K562 (cell line): ENCODE measurements around the gene MEIG1. TPM values are rescaled to one million over a fixed set of nuclear protein-coding genes. Genes with fewer than 3 reads are reported as not detected.
"Not testable (repeated sequence)": the region's sequence is repeated elsewhere in the genome, so short reads cannot be mapped to it uniquely, and the experiment has no call there.

Source experiments
- ATAC-seq: fragments of 200-7000 bp; cut with Tn5 transposase; 3 replicates; pipeline ENCODE4 v1.9.1; 2020; ENCODE audit warnings: moderate library complexity
- BruUV-seq: library from RNA; stranded (reverse); fragments of 400-500 nt; replicated peaks from 2 replicates; lab custom pipeline; 2021; lab: Mats Ljungman, UMichigan
- CTCF ChIA-PET: fragments of 300-600 bp; formaldehyde crosslinking; extraction: SDS; loops from one replicate; lab custom pipeline; 2021; ENCODE audit warnings: low intra/inter-chr PET ratio; lab: Yijun Ruan, JAX
- POLR2A ChIA-PET: fragments of 300-600, 350-650 bp; sonication (Branson Sonifier 250); formaldehyde crosslinking; extraction: SDS; loops from one replicate; lab custom pipeline; 2021; ENCODE audit warnings: antibody characterized with exemption, inconsistent platforms; lab: Yijun Ruan, JAX
- DNase-seq, 4 experiments: peaks; one replicate each; pipeline versions ENCODE4 v3.0.0 to v3.0.0-alpha.2; 2011 to 2018; ENCODE audit warnings: low spot score in 3 of 4, mixed read lengths in 3 of 4; ENCODE audit errors: extremely low read depth in 1 of 4
- FAIRE-seq: peaks from 2 replicates; lab custom pipeline; 2011; peaks lifted over from hg19 to GRCh38; lab: Jason Lieb, UNC
- H2AFZ ChIP-seq: 2 replicates; pipeline ENCODE4 v1.6.0; 2011; ENCODE audit warnings: low read depth, low read length, control low read depth, inconsistent platforms
- H3K27ac ChIP-seq: fragments of 200-600 bp; 3 replicates; pipeline ENCODE4 v1.8.0; 2011; ENCODE audit warnings: low read depth, mild to moderate bottlenecking, control low read depth, inconsistent platforms, low read length, moderate library complexity, mixed read lengths; ENCODE audit errors: extremely low read depth
- H3K27me3 ChIP-seq, 2 experiments: fragments of 300-600 bp in 1 of 2; 2 replicates in 1 of 2; 3 replicates in 1 of 2; pipeline versions ENCODE4 v1.6.0 to v1.8.0; 2011; ENCODE audit warnings: inconsistent platforms in 2 of 2, low read length in 2 of 2, mild to moderate bottlenecking in 1 of 2, mixed read lengths in 1 of 2, moderate library complexity in 1 of 2; ENCODE audit not compliant: control insufficient read depth in 2 of 2, insufficient read depth in 2 of 2
- H3K36me3 ChIP-seq: fragments of 300-600 bp; 3 replicates; pipeline ENCODE4 v1.8.0; 2011; ENCODE audit warnings: mild to moderate bottlenecking, low read length, inconsistent platforms; ENCODE audit not compliant: control insufficient read depth, insufficient read depth
- H3K4me1 ChIP-seq, 2 experiments: fragments of 200-600 bp in 1 of 2; replicated peaks in 1 of 2; 2 replicates in 1 of 2; 3 replicates in 1 of 2; pipeline versions ENCODE4 v1.5.1 to v1.8.0; 2011; ENCODE audit warnings: inconsistent platforms in 2 of 2, low read length in 2 of 2, mild to moderate bottlenecking in 1 of 2, mixed read lengths in 1 of 2, moderate library complexity in 1 of 2; ENCODE audit not compliant: control insufficient read depth in 2 of 2, insufficient read depth in 2 of 2
- H3K4me2 ChIP-seq: 2 replicates; pipeline ENCODE4 v1.6.1; 2011; ENCODE audit warnings: low read length, control low read depth, inconsistent platforms, mixed read lengths; ENCODE audit not compliant: insufficient read depth
- H3K4me3 ChIP-seq: fragments of 200-600 bp; sonication (generic), shearing (Covaris generic); 2 replicates; pipeline ENCODE4 v1.5.1; 2016; ENCODE audit warnings: control low read depth, inconsistent platforms
- H3K79me2 ChIP-seq: fragments of 200-600 bp; 3 replicates; pipeline ENCODE4 v1.8.0; 2011; ENCODE audit warnings: low read length, inconsistent platforms; ENCODE audit not compliant: control insufficient read depth, insufficient read depth
- H3K9ac ChIP-seq, 2 experiments: 2 replicates each; pipeline versions ENCODE4 v1.6.0 to v1.6.1; 2011; ENCODE audit warnings: low read depth in 2 of 2, low read length in 2 of 2, control low read depth in 1 of 2, inconsistent platforms in 1 of 2, mild to moderate bottlenecking in 1 of 2, mixed read lengths in 1 of 2; ENCODE audit not compliant: insufficient read depth in 1 of 2
- H3K9me1 ChIP-seq: one replicate; pipeline ENCODE4 v1.6.0; 2011; ENCODE audit warnings: inconsistent platforms, mild to moderate bottlenecking, low read length, moderate library complexity; ENCODE audit not compliant: control insufficient read depth, insufficient read depth
- H3K9me3 ChIP-seq: replicated peaks from 2 replicates; pipeline ENCODE4 v1.5.1; 2011; ENCODE audit warnings: low read depth, low read length, inconsistent platforms; ENCODE audit not compliant: control insufficient read depth, insufficient read depth
- H4K20me1 ChIP-seq: replicated peaks from 2 replicates; pipeline ENCODE4 v1.6.1; 2011; ENCODE audit warnings: low read length, inconsistent platforms, mixed read lengths; ENCODE audit not compliant: control insufficient read depth, insufficient read depth
- WGBS: fragments of 100-300 bp; shearing (Covaris generic); methylation state at CpG from one replicate; pipeline ENCODE4 v1.1.6; 2016; ENCODE audit warnings: low coverage, mixed read lengths; ENCODE audit not compliant: insufficient coverage; ENCODE audit errors: missing lambda C conversion rate; 5-methylcytosine and 5-hydroxymethylcytosine counted together
- in situ Hi-C: fragments of 300-500 bp; cut with MboI; formaldehyde crosslinking; loops from 4 replicates; pipeline ENCODE4 v1.15.0; 2018; ENCODE audit warnings: inconsistent platforms, mixed read lengths
- intact Hi-C: fragments of 100-400 bp; cut with micrococcal nuclease; formaldehyde crosslinking; loops from 2 replicates; pipeline ENCODE4 v1.14.2; 2022
- polyA plus RNA-seq, 8 experiments: library from polyadenylated mRNA; depleted of rRNA in 4 of 8; stranded (reverse) in 5 of 8; unstranded in 3 of 8; fragments of >200 nt; fragmentation: Nextera tagmentation in 2 of 8; fragmentation: Illumina TruSeq in 1 of 8; extraction: Ambion mirVana in 2 of 8; extraction: Trizol in 1 of 8; gene quantifications; 2 replicates each; pipeline versions ENCODE4 v1.2.1 to v1.2.3, GENCODE V29; 2011 to 2014; ENCODE audit warnings: inconsistent platforms in 1 of 8, missing spikeins in 1 of 8
- total RNA-seq, 7 experiments: library from RNA; depleted of rRNA in 6 of 7; stranded (reverse); fragments of >200 nt in 6 of 7; fragmentation: Illumina TruSeq in 2 of 7; extraction: Trizol in 2 of 7; gene quantifications; 2 replicates each; pipeline versions ENCODE4 v1.2.1 to v1.2.3, GENCODE V29; 2011 to 2021; ENCODE audit warnings: low replicate concordance in 1 of 7
- TF ChIP-seq, protein P1 (sequence below), 3 experiments: IDR thresholded peaks in 2 of 3; conservative IDR thresholded peaks in 1 of 3; 2 replicates each; pipeline ENCODE4 v1.5.1; 2011 to 2012; ENCODE audit warnings: low read length in 3 of 3, mild to moderate bottlenecking in 3 of 3, control low read depth in 2 of 3, improper control_type of control experiment in 1 of 3, inconsistent platforms in 1 of 3, low read depth in 1 of 3, mixed read lengths in 1 of 3, moderate library complexity in 1 of 3; ENCODE audit not compliant: insufficient read depth in 2 of 3

Gene MEIG1
- total and polyA plus RNA-seq, 9 of the 15 experiments (the other 6 are each of a cell fraction or from before 2014, with no cell fraction given), result 0.19 to 1.7 (median 0.54) TPM; not detected in 3

DNA sequence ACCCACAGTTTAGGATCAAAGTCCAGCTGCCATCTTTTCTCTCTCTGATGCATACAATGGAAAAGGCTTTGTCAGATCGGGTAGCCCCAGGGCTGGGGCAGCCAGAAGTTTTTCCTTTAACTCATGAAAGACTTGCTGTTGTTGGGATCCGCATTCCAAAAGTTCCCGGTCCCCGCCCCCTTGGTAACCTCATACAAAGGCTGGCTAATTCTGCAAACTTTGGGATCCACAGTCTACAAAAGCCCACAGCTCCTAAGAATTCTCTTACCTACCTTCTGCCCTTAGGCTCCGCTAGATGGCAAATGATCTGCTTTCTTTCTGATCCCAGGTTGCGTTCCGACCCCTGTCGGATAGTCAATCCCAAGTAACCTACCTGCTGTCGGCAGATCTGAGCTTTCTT, 33.1 kb downstream of the MEIG1 start:
- H3K9ac ChIP-seq, H3K4me2 ChIP-seq, ATAC-seq, H4K20me1 ChIP-seq, H3K9me1 ChIP-seq, H3K9me3 ChIP-seq, H2AFZ ChIP-seq, H3K4me1 ChIP-seq, intact Hi-C loops, FAIRE-seq, H3K36me3 ChIP-seq, POLR2A ChIA-PET, DNase-seq, H3K27me3 ChIP-seq, BruUV-seq, H3K4me3 ChIP-seq, in situ Hi-C loops, H3K27ac ChIP-seq, H3K79me2 ChIP-seq: not testable (repeated sequence)
- CTCF ChIA-PET, result interaction anchor here (2.0 kb wide), 1 partner anchor 114 kb away, joined by 6 read pairs; no protein-coding TSS in a partner anchor
- WGBS, result 29% methylated on average over 9 of the region's 9 CpGs
- TF ChIP-seq, protein P1, sequence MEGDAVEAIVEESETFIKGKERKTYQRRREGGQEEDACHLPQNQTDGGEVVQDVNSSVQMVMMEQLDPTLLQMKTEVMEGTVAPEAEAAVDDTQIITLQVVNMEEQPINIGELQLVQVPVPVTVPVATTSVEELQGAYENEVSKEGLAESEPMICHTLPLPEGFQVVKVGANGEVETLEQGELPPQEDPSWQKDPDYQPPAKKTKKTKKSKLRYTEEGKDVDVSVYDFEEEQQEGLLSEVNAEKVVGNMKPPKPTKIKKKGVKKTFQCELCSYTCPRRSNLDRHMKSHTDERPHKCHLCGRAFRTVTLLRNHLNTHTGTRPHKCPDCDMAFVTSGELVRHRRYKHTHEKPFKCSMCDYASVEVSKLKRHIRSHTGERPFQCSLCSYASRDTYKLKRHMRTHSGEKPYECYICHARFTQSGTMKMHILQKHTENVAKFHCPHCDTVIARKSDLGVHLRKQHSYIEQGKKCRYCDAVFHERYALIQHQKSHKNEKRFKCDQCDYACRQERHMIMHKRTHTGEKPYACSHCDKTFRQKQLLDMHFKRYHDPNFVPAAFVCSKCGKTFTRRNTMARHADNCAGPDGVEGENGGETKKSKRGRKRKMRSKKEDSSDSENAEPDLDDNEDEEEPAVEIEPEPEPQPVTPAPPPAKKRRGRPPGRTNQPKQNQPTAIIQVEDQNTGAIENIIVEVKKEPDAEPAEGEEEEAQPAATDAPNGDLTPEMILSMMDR (IDR thresholded peaks at IDR 0.05 in 2 of 3, conservative IDR thresholded peaks at IDR 0.05 in 1 of 3; ENCODE audit: insufficient read depth in 2 of 3, low read depth in 1 of 3, low read length in 3 of 3), result 0 out of 6 replicates have a peak, but pooled peaks of 1 of the 3 experiments have one; percentile 9
